ENCODE results near the gene CDK2. TPM values are rescaled to one million over a fixed set of nuclear protein-coding genes. Genes with fewer than 3 reads are reported as not detected.
A peak's percentile ranks its signal among the peaks of the same experiment; 100 is the strongest.
"Not testable (repeated sequence)": the region's sequence is repeated elsewhere in the genome, so short reads cannot be mapped to it uniquely, and the experiment has no call there.

Gene CDK2
- total RNA-seq, 1 donor from 2014 or later, result 28.0 TPM

- intact Hi-C loops (cut with DNase I), result loop anchor here (10.0 kb wide), 1 partner anchor 47 kb away; the partner anchor contains the start of gene RPS26
- DNase-seq, result no peak
Observed at GRCh38 chr12:55997535-55997859, 30.9 kb downstream of the CDK2 start.

GRCh38 chr12:55999522-55999921, 32.9 kb downstream of the CDK2 start:
- H3K9me3 ChIP-seq, H3K4me3 ChIP-seq, ATAC-seq, DNase-seq, H3K27me3 ChIP-seq, H3K27ac ChIP-seq: not testable (repeated sequence)
- Histone ChIP-seq H3K4me1 (peaks cover 18% of the 10 kb centered on the region), H3K36me3 (peaks cover 31% of the 10 kb centered on the region)
- intact Hi-C loops (cut with DNase I), result loop anchor here (10.0 kb wide), 1 partner anchor 45 kb away; the partner anchor contains the start of gene RPS26

More at GRCh38 chr12:55997535-55997859, 30.9 kb downstream of the CDK2 start:
- Histone ChIP-seq H3K36me3 (peaks cover 35% of the 10 kb centered on the region), H3K27ac (peak overlapping the region; percentile 85), H3K9me3 (no peaks in the 10 kb centered on the region), H3K4me1 (peaks cover 18% of the 10 kb centered on the region), H3K27me3 (no peaks in the 10 kb centered on the region), H3K4me3 (peak overlapping the region; percentile 82)
- peak; percentile 9 for ATAC-seq
- no peak for TF ChIP-seq CTCF (IDR thresholded peaks at IDR 0.05)

DNA sequence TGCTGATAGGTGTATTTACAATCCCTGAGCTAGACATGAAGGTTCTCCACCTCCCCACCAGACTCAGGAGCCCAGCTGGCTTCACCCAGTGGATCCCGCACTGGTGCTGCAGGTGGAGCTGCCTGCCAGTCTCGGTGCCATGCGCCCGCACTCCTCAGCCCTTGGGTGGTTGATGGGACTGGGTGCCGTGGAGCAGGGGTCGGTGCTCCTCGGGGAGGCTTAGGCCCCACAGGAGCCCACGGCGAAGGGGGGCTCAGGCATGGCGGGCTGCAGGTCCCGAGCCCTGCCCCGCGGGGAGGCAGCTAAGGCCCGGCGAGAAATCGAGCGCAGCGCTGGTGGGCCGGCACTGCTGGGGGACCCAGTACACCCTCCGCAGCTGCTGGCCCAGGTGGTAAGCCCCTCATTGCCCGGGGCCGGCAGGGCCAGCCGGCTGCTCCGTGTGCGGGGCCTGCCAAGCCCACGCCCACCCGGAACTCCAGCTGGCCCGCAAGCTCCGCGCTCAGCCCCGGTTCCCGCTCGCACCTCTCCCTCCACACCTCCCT, 33.4 kb downstream of the CDK2 start:
- Histone ChIP-seq H3K36me3 (peaks cover 25% of the 10 kb centered on the region), H3K4me1 (peaks cover 18% of the 10 kb centered on the region)
- H3K4me3 ChIP-seq, H3K27ac ChIP-seq, H3K9me3 ChIP-seq, H3K27me3 ChIP-seq, ATAC-seq, DNase-seq: not testable (repeated sequence)
- intact Hi-C loops (cut with DNase I), result loop anchor here (10.0 kb wide), 1 partner anchor 45 kb away; the partner anchor contains the start of gene RPS26

GRCh38 chr12:56001487-56002100, 35.0 kb downstream of the CDK2 start:
- Histone ChIP-seq H3K4me3 (no peak overlapping the region), H3K36me3 (peaks cover 22% of the 10 kb centered on the region), H3K4me1 (peaks cover 15% of the 10 kb centered on the region), H3K27ac (no peak overlapping the region), H3K27me3 (no peaks in the 10 kb centered on the region), H3K9me3 (no peaks in the 10 kb centered on the region)
- TF ChIP-seq CTCF (IDR thresholded peaks at IDR 0.05), result no peak
- ATAC-seq, result no peak
- intact Hi-C loops (cut with DNase I), result no loop called here
- no peak for DNase-seq

DNA sequence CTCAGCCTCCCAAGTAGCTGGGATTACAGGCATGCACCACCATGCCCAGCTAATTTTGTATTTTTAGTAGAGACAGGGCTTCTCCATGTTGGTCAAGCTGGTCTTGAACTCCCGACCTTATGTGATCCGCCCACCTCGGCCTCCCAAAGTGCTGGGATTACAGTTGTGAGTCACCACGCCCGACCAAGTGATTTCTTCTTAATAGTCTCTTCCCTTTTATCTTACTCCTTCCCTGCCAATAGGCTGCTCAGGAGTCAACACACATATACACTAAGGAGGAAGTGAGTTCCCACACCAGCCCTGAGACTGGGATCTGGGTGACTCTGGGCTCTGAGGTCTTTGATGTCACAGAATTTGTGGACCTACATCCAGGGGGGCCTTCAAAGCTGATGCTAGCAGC, 36.7 kb downstream of the CDK2 start:
- DNase-seq; H3K27me3 ChIP-seq; H3K9me3 ChIP-seq; H3K4me3 ChIP-seq; H3K4me1 ChIP-seq; H3K27ac ChIP-seq; intact Hi-C loops (cut with DNase I): not testable (repeated sequence)
- H3K36me3 ChIP-seq, result peaks cover 22% of the 10 kb centered on the region
- peak; percentile 14 for ATAC-seq

DNA sequence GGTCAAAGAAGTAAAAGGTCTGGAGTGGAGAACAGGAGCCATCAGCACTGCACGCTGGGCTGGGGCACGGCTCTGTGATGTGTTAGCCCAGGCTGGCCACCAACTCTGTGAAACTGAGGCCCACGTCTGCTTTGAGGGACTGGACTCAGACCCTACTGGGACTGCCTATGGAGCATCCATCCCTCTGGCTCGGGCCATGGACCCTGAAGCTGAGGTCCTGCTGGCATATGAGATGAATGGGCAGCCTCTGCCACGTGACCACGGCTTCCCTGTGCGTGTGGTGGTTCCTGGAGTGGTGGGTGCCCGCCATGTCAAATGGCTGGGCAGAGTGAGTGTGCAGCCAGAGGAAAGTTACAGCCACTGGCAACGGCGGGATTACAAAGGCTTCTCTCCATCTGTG, 37.6 kb downstream of the CDK2 start:
- DNase-seq (no peak), ATAC-seq (no peak)
- Histone ChIP-seq H3K36me3 (peaks cover 22% of the 10 kb centered on the region), H3K4me3 (no peak overlapping the region), H3K27ac (no peak overlapping the region), H3K4me1 (peaks cover 4% of the 10 kb centered on the region), H3K9me3 (no peaks in the 10 kb centered on the region), H3K27me3 (no peaks in the 10 kb centered on the region)
- TF ChIP-seq CTCF (IDR thresholded peaks at IDR 0.05), result no peak
- intact Hi-C loops (cut with DNase I), result no loop called here

- no peaks in the 10 kb centered on the region for H3K27me3 ChIP-seq
- TF ChIP-seq CTCF (IDR thresholded peaks at IDR 0.05), result no peak
- ATAC-seq (peak; percentile 92), DNase-seq (peak; percentile 90)
- H3K9me3 ChIP-seq, result no peaks in the 10 kb centered on the region
- no peaks in the 10 kb centered on the region for H3K4me1 ChIP-seq
- peaks cover 14% of the 10 kb centered on the region for H3K36me3 ChIP-seq
- peak overlapping the region; percentile 85 for H3K4me3 ChIP-seq
- intact Hi-C loops (cut with DNase I), result no loop called here
- peak overlapping the region; percentile 88 for H3K27ac ChIP-seq
Observed at GRCh38 chr12:56007564-56008559, 41.2 kb downstream of the CDK2 start.
